Mammary epithelial cell (primary cell): ENCODE results near the gene ZWILCH.

Experiments
- CTCF ChIP-seq, 2 donors: IDR thresholded peaks in 1 of 2; conservative IDR thresholded peaks in 1 of 2; 2 replicates each; pipeline ENCODE4 v1.5.1; 2011 to 2012; ENCODE audit warnings: inconsistent platforms in 2 of 2, low read length in 2 of 2, mild to moderate bottlenecking in 2 of 2, control low read depth in 1 of 2, low read depth in 1 of 2; ENCODE audit not compliant: insufficient read depth in 1 of 2; ENCODE audit errors: extremely low read depth in 1 of 2
- EZH2 ChIP-seq: IDR thresholded peaks from 2 replicates; pipeline ENCODE4 v1.6.1; 2012; ENCODE audit warnings: low read length, inconsistent platforms, borderline replicate concordance

- TF ChIP-seq EZH2 (no peak), CTCF (conservative IDR thresholded peaks at IDR 0.05 in 1 of 2, IDR thresholded peaks at IDR 0.05 in 1 of 2; ENCODE audit: extremely low read depth in 1 of 2, insufficient read depth in 1 of 2, low read depth in 1 of 2, low read length in 2 of 2) (no peak)
These were observed 87.5 kb downstream of the ZWILCH start for GRCh38 chr15:66592505-66593218.
